Kidney tubule cell (primary cell): Measurements from ENCODE around the gene ECI1.
A peak's percentile ranks its signal among the peaks of the same experiment; 100 is the strongest.

Experiments
- DNase-seq: peaks from one replicate; pipeline ENCODE4 v3.0.0-alpha.2; 2018; ENCODE audit warnings: low spot score

Gene ECI1

GRCh38 chr16:2233046-2233775 lies 18.2 kb downstream of the ECI1 start:
- no peak for DNase-seq

- no peak for DNase-seq
Observed at GRCh38 chr16:2232094-2232990, 19.0 kb downstream of the ECI1 start.

GRCh38 chr16:2231016-2231931 lies 20.1 kb downstream of the ECI1 start:
- DNase-seq, result no peak

GRCh38 chr16:2230376-2230775 lies 21.0 kb downstream of the ECI1 start:
- DNase-seq, result no peak

- no peak for DNase-seq
Observed at GRCh38 chr16:2229632-2230250, 21.6 kb downstream of the ECI1 start.

- DNase-seq, result no peak
Observed at GRCh38 chr16:2229091-2229490, 22.3 kb downstream of the ECI1 start.

- DNase-seq, result no peak
Observed at GRCh38 chr16:2228161-2228824, 23.1 kb downstream of the ECI1 start.

GRCh38 chr16:2226918-2227317 lies 24.5 kb downstream of the ECI1 start:
- no peak for DNase-seq

- peak; percentile 39 for DNase-seq
Observed at GRCh38 chr16:2226245-2226793, 25.1 kb downstream of the ECI1 start.

GRCh38 chr16:2223942-2224486 lies 27.4 kb downstream of the ECI1 start:
- DNase-seq, result peak; percentile 61

GRCh38 chr16:2223221-2223941 lies 28.0 kb downstream of the ECI1 start, which contains the start of gene E4F1:
TSS of gene E4F1 (plus strand) at chr16:2223591. CDS start at chr16:2223614, 23 bp downstream.
- peak; percentile 100 for DNase-seq

- no peak for DNase-seq
Observed at GRCh38 chr16:2216330-2216729, 35.1 kb downstream of the ECI1 start.

GRCh38 chr16:2214719-2214968 lies 36.7 kb downstream of the ECI1 start, which contains the start of gene PGP:
TSS of gene PGP (minus strand) at chr16:2214840. CDS start at chr16:2214777, 63 bp downstream.
- DNase-seq, result no peak

GRCh38 chr16:2213817-2214718 lies 37.3 kb downstream of the ECI1 start:
- peak; percentile 38 for DNase-seq

GRCh38 chr16:2212362-2213324 lies 38.7 kb downstream of the ECI1 start:
- DNase-seq, result peak; percentile 85

GRCh38 chr16:2211923-2212347 lies 39.5 kb downstream of the ECI1 start:
- no peak for DNase-seq
